ENCODE measurements around the gene PRTFDC1. TPM values are rescaled to one million over a fixed set of nuclear protein-coding genes. Genes with fewer than 3 reads are reported as not detected.

The PRTFDC1 gene
- total and polyA plus RNA-seq, 7 experiments from 2014 or later = 0.13 to 1.7 (median 0.69) TPM

DNA sequence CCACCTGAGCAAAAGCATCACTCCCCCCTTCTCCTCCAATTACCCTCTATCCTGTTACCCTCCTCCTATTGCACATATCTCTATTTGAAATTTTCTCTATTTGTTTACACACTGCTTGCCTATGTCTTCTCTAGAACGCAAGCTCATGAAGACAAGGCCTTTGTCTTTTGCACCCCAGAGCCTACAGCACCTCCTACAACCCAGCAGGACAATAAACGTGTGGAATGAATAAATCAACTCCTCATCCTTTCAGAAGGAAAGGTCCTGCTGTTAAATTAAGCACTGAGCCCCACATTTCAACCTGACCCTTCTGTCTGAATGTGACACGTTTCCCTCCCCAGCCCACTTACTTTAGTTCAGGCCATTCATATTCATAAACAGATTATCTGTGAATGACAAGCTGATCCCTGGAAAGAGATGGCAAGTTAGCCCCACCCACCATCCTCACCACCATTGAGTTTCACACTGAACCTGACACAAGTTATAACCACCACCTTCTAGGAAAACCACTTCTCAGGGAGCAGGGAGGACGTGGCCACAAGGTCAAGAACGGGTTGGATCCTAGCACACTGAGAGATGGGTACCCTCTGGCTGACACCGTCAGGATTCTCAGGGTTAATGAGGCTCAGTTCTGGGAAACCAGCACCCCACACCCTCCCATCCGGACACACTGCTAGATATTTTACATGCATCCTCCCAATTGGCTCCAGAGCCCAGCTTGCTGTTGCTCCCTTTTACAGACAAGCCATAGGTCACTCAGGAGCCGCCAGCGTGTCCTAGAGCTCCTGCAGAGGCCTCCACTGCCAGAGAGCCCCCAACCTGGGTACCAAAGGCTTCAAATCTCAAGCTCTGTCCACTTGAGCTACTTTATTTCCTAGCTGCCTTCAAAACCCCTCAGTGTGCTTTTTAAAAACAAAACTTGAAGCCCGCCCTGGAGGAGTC lies 934 bp downstream of the PRTFDC1 start:
- CTCF ChIA-PET = interaction anchor here (0.6 to 2.0 kb wide), 14 partner anchors 16 to 385 kb away, joined by 3 to 10 read pairs (median 4); no protein-coding TSS in a partner anchor
- Histone ChIP-seq H3K9me3 (ENCODE audit: control insufficient read depth in 2 of 3, low read length in 3 of 3) (no peaks in the 10 kb centered on the region), H3K4me3 (ENCODE audit: low read length) (peak overlapping the region; percentile 55), H3K4me1 (ENCODE audit: control insufficient read depth in 2 of 2, insufficient read depth in 2 of 2, low read length in 2 of 2) (peaks cover 4 to 6% of the 10 kb centered on the region in 2 donors), H3K27ac (ENCODE audit: low read depth, low read length) (peak overlapping the region; percentile 59), H3K27me3 (ENCODE audit: control insufficient read depth in 2 of 2, insufficient read depth in 2 of 2, low read length in 2 of 2) (no peaks in the 10 kb centered on the region), H3K36me3 (ENCODE audit: control insufficient read depth in 2 of 3, insufficient read depth in 3 of 3, low read length in 3 of 3) (no peaks in the 10 kb centered on the region)
- peaks cover 0 to 1% (median 0%) of the 10 kb centered on the region in 11 donors for H3K9me3 Mint-ChIP-seq
- peak overlapping the region; percentile 76 to 89 (median 82) for H3K4me3 Mint-ChIP-seq
- peak in 2 of 9 donors; percentile 2 to 8 for DNase-seq
- POLR2A ChIA-PET = interaction anchor here (0.6 to 1.4 kb wide), 4 partner anchors 19 to 329 kb away, joined by 3 read pairs; no protein-coding TSS in a partner anchor
- ATAC-seq = peak; percentile 2
- H3K27ac Mint-ChIP-seq = peak overlapping the region; percentile 25 to 85 (median 66)
- H3K4me1 Mint-ChIP-seq = peaks cover 7 to 32% (median 19%) of the 10 kb centered on the region in 7 donors
- no peaks in the 10 kb centered on the region for H3K36me3 Mint-ChIP-seq
- H3K27me3 Mint-ChIP-seq = no peaks in the 10 kb centered on the region
- intact Hi-C loops (cut with micrococcal nuclease) = loop anchor here (1.0 to 5.0 kb wide), 9 partner anchors 65 to 329 kb away; partner anchors contain the start of genes ENKUR (in 2 of the 2) and THNSL1 (in 2 of the 2)

DNA sequence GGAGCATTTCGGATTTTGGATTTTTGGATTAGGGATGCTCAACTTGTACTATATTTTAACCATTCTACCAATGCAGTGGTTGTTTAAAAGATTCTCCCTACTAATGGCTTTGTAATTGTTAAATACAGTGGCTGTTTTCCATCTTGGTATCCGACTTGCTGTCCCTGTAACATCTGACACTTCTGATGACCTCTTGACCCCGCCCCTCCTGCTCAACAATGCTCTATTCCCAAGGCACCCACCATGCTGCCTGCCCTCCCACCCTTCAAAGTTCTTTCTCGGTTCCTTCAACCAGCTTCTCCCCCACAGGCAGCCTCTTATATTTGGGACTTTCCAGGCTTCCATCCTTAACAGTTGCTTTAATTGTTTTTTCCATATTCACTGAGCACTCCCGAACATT lies 2.0 kb downstream of the PRTFDC1 start:
- no peaks in the 10 kb centered on the region for H3K36me3 Mint-ChIP-seq
- DNase-seq (no peak), ATAC-seq (no peak)
- H3K4me3 Mint-ChIP-seq = peak overlapping the region in 1 of 10 donors; percentile 83
- Histone ChIP-seq H3K27ac (ENCODE audit: low read depth, low read length) (no peak overlapping the region), H3K27me3 (ENCODE audit: control insufficient read depth in 2 of 2, insufficient read depth in 2 of 2, low read length in 2 of 2) (no peaks in the 10 kb centered on the region), H3K9me3 (ENCODE audit: control insufficient read depth in 2 of 3, low read length in 3 of 3) (no peaks in the 10 kb centered on the region), H3K4me1 (ENCODE audit: control insufficient read depth in 2 of 2, insufficient read depth in 2 of 2, low read length in 2 of 2) (peaks cover 4 to 6% of the 10 kb centered on the region in 2 donors), H3K4me3 (ENCODE audit: low read length) (no peak overlapping the region), H3K36me3 (ENCODE audit: control insufficient read depth in 2 of 3, insufficient read depth in 3 of 3, low read length in 3 of 3) (no peaks in the 10 kb centered on the region)
- H3K9me3 Mint-ChIP-seq = peaks cover 0 to 1% (median 0%) of the 10 kb centered on the region in 11 donors
- POLR2A ChIA-PET = no interaction called here
- CTCF ChIA-PET = no interaction called here
- intact Hi-C loops (cut with micrococcal nuclease) = loop anchor here (5.0 kb wide), 2 partner anchors 132 to 328 kb away; no protein-coding TSS in a partner anchor
- H3K27me3 Mint-ChIP-seq = no peaks in the 10 kb centered on the region
- peak overlapping the region in 2 of 9 donors; percentile 28 to 84 for H3K27ac Mint-ChIP-seq
- peaks cover 7 to 32% (median 19%) of the 10 kb centered on the region in 7 donors for H3K4me1 Mint-ChIP-seq

DNA sequence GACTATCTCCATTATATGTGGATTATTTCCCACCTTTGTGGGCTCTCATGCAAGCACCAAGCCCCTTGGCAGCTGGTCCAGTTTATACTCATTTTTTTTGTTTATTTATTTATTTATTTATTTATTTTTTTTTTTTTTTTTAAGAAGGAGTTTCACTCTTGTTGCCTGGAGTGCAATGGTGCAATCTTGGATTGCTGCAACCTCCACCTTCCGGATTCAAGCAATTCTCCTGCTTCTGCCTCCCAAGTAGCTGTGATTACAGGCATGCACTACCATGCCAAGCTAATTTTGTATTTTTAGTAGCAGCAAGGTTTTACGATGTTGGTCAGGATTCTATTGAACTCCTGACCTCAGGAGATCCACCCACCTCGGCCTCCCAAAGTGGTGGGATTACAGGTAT lies 2.8 kb downstream of the PRTFDC1 start:
- ATAC-seq = no peak
- CTCF ChIA-PET = no interaction called here
- H3K36me3 ChIP-seq (ENCODE audit: control insufficient read depth in 2 of 3, insufficient read depth in 3 of 3, low read length in 3 of 3) = no peaks in the 10 kb centered on the region
- POLR2A ChIA-PET = no interaction called here
- H3K27ac ChIP-seq (ENCODE audit: low read depth, low read length) = no peak overlapping the region
- no peak overlapping the region for H3K4me3 Mint-ChIP-seq
- H3K36me3 Mint-ChIP-seq = no peaks in the 10 kb centered on the region
- H3K27me3 Mint-ChIP-seq = no peaks in the 10 kb centered on the region
- H3K4me3 ChIP-seq (ENCODE audit: low read length) = no peak overlapping the region
- H3K27ac Mint-ChIP-seq = peak overlapping the region in 2 of 9 donors; percentile 26 to 84
- no peaks in the 10 kb centered on the region for H3K27me3 ChIP-seq (ENCODE audit: control insufficient read depth in 2 of 2, insufficient read depth in 2 of 2, low read length in 2 of 2)
- intact Hi-C loops (cut with micrococcal nuclease) = loop anchor here (5.0 kb wide), 2 partner anchors 133 to 327 kb away; no protein-coding TSS in a partner anchor
- peaks cover 0 to 1% (median 0%) of the 10 kb centered on the region in 11 donors for H3K9me3 Mint-ChIP-seq
- peaks cover 7 to 32% (median 20%) of the 10 kb centered on the region in 7 donors for H3K4me1 Mint-ChIP-seq
- H3K9me3 ChIP-seq (ENCODE audit: control insufficient read depth in 2 of 3, low read length in 3 of 3) = no peaks in the 10 kb centered on the region
- DNase-seq = no peak
- peaks cover 4 to 6% of the 10 kb centered on the region in 2 donors for H3K4me1 ChIP-seq (ENCODE audit: control insufficient read depth in 2 of 2, insufficient read depth in 2 of 2, low read length in 2 of 2)

DNA sequence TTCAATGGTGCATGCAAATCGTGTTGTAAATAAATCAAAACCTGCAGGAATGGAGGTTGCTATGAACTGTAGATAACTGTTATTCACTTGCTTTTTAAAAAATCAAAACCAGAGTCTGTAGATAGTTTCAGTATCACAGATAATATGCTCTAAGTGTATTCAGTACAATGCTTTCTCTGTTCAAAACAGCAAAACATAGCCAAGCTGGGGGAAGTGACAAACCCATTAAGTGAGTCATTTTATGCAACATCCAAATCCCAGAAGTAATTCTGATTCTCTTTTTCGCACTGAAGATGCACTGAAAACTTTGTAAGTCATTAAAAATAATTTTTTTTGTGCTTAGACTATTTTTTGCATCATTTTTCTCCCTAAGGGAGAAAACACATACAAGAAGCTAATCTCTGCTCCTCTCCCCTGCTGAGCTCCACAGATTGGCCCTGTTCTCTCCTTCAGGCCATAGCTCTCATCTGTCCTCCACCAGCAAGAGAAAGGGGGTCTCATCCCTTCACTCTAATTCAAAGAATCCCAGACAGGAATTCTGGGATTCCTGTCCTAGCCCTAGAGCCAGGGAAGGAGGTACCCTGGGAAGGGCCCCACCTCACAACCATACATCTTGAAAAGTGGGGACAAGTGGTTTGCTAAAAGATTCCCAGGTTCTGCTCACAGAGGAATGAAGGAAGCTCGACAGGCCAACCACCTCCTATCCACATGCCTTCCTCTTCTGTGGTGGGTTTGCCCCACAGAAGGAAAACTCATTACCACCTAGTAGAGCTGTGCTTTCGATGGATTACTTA lies 4.9 kb downstream of the PRTFDC1 start:
- Histone ChIP-seq H3K27ac (ENCODE audit: low read depth, low read length) (no peak overlapping the region), H3K36me3 (ENCODE audit: control insufficient read depth in 2 of 3, insufficient read depth in 3 of 3, low read length in 3 of 3) (no peaks in the 10 kb centered on the region), H3K4me3 (ENCODE audit: low read length) (no peak overlapping the region), H3K27me3 (ENCODE audit: control insufficient read depth in 2 of 2, insufficient read depth in 2 of 2, low read length in 2 of 2) (no peaks in the 10 kb centered on the region), H3K4me1 (ENCODE audit: control insufficient read depth in 2 of 2, insufficient read depth in 2 of 2, low read length in 2 of 2) (no peaks in the 10 kb centered on the region), H3K9me3 (ENCODE audit: control insufficient read depth in 2 of 3, low read length in 3 of 3) (no peaks in the 10 kb centered on the region)
- ChIA-PET CTCF (interaction anchor here (0.6 kb wide), 1 partner anchor 304 kb away, joined by 4 read pairs; no protein-coding TSS in a partner anchor), POLR2A (interaction anchor here (0.7 kb wide), 1 partner anchor 12 kb away, joined by 3 read pairs; no protein-coding TSS in a partner anchor)
- Mint-ChIP-seq H3K27me3 (no peaks in the 10 kb centered on the region), H3K4me1 (peaks cover 4 to 18% (median 10%) of the 10 kb centered on the region in 7 donors), H3K27ac (peak overlapping the region in 4 of 9 donors; percentile 0 to 69 (median 66)), H3K9me3 (peaks cover 0 to 1% (median 0%) of the 10 kb centered on the region in 11 donors), H3K4me3 (no peak overlapping the region), H3K36me3 (no peaks in the 10 kb centered on the region)
- DNase-seq (no peak), ATAC-seq (no peak)
- intact Hi-C loops (cut with micrococcal nuclease) = no loop called here

DNA sequence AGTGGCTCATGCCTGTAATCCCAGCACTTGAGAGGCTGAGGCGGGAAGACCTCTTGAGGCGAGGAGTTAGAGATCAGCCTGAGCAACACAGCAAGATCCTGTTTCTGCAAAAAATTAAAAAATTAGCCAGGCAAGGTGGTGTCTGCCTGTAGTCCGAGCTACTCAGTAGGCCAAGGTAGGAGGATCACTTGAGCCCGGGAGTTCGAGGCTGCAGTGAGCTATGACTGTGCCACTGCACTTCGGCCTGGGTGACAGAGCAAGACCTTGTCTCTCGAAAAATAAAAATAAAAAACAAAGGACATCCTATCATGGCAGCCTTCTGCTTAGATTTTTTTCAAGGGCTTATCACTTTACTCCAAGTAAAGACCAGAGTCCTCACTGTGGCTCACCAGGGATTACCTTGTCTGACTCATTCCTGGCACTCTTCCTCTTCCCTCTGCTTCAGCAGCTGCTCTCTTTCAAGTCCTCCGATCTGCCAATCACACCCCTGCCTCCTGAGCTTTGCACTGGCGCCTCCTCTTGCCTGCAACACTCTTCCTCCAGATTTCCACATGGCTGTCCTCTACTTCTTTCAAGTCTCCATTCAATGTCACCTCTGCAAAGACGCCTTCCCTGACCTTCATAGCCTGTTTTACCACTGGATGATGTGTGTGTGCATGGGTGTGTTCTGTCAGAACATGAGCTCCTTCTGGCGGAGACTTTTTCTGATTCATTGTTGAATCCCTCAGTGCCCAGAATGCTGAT lies 7.7 kb downstream of the PRTFDC1 start:
- Mint-ChIP-seq H3K27me3 (no peaks in the 10 kb centered on the region), H3K9me3 (peaks cover 0 to 1% (median 0%) of the 10 kb centered on the region in 11 donors), H3K27ac (peak overlapping the region in 2 of 9 donors; percentile 29 to 42), H3K4me3 (no peak overlapping the region), H3K36me3 (no peaks in the 10 kb centered on the region), H3K4me1 (peaks cover 0 to 11% (median 3%) of the 10 kb centered on the region in 7 donors)
- H3K4me3 ChIP-seq (ENCODE audit: low read length) = no peak overlapping the region
- ChIA-PET CTCF (no interaction called here), POLR2A (interaction anchor here (1.0 kb wide), 1 partner anchor 14 kb away, joined by 3 read pairs; no protein-coding TSS in a partner anchor)
- intact Hi-C loops (cut with micrococcal nuclease) = no loop called here
- H3K27ac ChIP-seq (ENCODE audit: low read depth, low read length) = no peak overlapping the region
- no peaks in the 10 kb centered on the region for H3K4me1 ChIP-seq (ENCODE audit: control insufficient read depth in 2 of 2, insufficient read depth in 2 of 2, low read length in 2 of 2)
- H3K27me3 ChIP-seq (ENCODE audit: control insufficient read depth in 2 of 2, insufficient read depth in 2 of 2, low read length in 2 of 2) = no peaks in the 10 kb centered on the region
- no peaks in the 10 kb centered on the region for H3K9me3 ChIP-seq (ENCODE audit: control insufficient read depth in 2 of 3, low read length in 3 of 3)
- DNase-seq (no peak), ATAC-seq (no peak)
- no peaks in the 10 kb centered on the region for H3K36me3 ChIP-seq (ENCODE audit: control insufficient read depth in 2 of 3, insufficient read depth in 3 of 3, low read length in 3 of 3)

DNA sequence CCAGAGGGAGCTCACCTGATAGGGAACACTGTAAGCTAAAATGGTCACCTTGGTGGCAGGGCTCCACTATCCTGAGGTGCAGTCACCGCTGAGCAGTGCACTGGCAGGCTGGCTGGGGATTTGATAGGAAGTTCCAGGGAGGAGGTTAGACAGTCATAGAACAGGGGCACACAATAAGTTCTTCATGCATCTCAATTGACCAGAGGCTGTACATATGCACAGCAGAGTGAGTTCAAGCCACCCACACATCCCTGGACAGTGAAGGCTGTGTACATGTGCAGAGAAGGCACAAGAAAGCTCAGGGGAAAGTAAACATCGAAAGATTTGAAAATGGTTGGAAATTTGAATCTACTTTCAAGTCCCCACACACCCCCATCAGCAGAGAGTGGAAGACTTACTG lies 13.9 kb downstream of the PRTFDC1 start:
- H3K27me3 Mint-ChIP-seq = no peaks in the 10 kb centered on the region
- DNase-seq (no peak), ATAC-seq (no peak)
- Histone ChIP-seq H3K27me3 (ENCODE audit: control insufficient read depth in 2 of 2, insufficient read depth in 2 of 2, low read length in 2 of 2) (no peaks in the 10 kb centered on the region), H3K4me3 (ENCODE audit: low read length) (no peak overlapping the region), H3K9me3 (ENCODE audit: control insufficient read depth in 2 of 3, low read length in 3 of 3) (no peaks in the 10 kb centered on the region), H3K4me1 (ENCODE audit: control insufficient read depth in 2 of 2, insufficient read depth in 2 of 2, low read length in 2 of 2) (no peaks in the 10 kb centered on the region), H3K36me3 (ENCODE audit: control insufficient read depth in 2 of 3, insufficient read depth in 3 of 3, low read length in 3 of 3) (no peaks in the 10 kb centered on the region), H3K27ac (ENCODE audit: low read depth, low read length) (no peak overlapping the region)
- H3K36me3 Mint-ChIP-seq = peaks cover 0 to 4% (median 0%) of the 10 kb centered on the region in 5 donors
- no peaks in the 10 kb centered on the region for H3K9me3 Mint-ChIP-seq
- H3K4me3 Mint-ChIP-seq = no peak overlapping the region
- H3K4me1 Mint-ChIP-seq = peaks cover 0 to 6% (median 0%) of the 10 kb centered on the region in 7 donors
- intact Hi-C loops (cut with micrococcal nuclease) = no loop called here
- CTCF ChIA-PET = no interaction called here
- POLR2A ChIA-PET = no interaction called here
- H3K27ac Mint-ChIP-seq = no peak overlapping the region

Data from naive thymus-derived CD4-positive, alpha-beta T cell (primary cell).